ENCODE data around the gene IL21R. TPM values are rescaled to one million over a fixed set of nuclear protein-coding genes. Genes with fewer than 3 reads are reported as not detected.

Gene IL21R
- total RNA-seq, 1 experiment from 2014 or later = 3.8 TPM

DNA sequence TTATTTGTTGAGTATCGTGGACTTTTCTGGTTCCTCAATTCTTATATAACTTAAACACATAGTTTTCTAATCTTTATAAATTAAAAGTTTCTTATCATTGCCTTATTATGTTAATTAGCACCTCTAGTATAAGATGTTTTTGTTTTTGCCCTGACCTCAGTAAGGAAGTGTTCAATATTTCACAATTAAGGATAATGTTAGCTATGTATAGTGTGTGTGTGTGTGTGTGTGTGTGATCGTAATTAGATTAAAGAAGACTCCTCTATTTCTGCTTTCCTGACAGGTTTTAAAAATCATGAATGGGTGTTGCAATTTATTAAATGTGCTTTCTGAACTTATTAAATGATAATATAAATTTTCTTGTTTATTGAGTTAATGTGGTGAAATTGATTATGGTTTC lies 12.0 kb downstream of the IL21R start:
- TF ChIP-seq, protein P1, sequence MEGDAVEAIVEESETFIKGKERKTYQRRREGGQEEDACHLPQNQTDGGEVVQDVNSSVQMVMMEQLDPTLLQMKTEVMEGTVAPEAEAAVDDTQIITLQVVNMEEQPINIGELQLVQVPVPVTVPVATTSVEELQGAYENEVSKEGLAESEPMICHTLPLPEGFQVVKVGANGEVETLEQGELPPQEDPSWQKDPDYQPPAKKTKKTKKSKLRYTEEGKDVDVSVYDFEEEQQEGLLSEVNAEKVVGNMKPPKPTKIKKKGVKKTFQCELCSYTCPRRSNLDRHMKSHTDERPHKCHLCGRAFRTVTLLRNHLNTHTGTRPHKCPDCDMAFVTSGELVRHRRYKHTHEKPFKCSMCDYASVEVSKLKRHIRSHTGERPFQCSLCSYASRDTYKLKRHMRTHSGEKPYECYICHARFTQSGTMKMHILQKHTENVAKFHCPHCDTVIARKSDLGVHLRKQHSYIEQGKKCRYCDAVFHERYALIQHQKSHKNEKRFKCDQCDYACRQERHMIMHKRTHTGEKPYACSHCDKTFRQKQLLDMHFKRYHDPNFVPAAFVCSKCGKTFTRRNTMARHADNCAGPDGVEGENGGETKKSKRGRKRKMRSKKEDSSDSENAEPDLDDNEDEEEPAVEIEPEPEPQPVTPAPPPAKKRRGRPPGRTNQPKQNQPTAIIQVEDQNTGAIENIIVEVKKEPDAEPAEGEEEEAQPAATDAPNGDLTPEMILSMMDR (conservative IDR thresholded peaks at IDR 0.05) = no peak
- no peak for TF ChIP-seq EZH2 (IDR thresholded peaks at IDR 0.05; ENCODE audit: low read depth)
- H3K27ac ChIP-seq = no peak overlapping the region
- no peak overlapping the region for H3K4me2 ChIP-seq
- no TSS peak for BruUV-seq (replicated peaks)
- H3K4me1 ChIP-seq (replicated peaks; ENCODE audit: insufficient read depth) = no peaks in the 10 kb centered on the region
- no peak for DNase-seq
- H3F3A ChIP-seq (ENCODE audit: insufficient read depth, low read depth) = no peaks in the 10 kb centered on the region
- no peaks in the 10 kb centered on the region for H4K20me1 ChIP-seq (ENCODE audit: insufficient read depth)
- H3K79me2 ChIP-seq (ENCODE audit: low read depth) = no peaks in the 10 kb centered on the region
- CTCF ChIA-PET = no interaction called here
- no peak overlapping the region for H3K4me3 ChIP-seq
- no peaks in the 10 kb centered on the region for H3K9me2 ChIP-seq (ENCODE audit: insufficient read depth)
- no peaks in the 10 kb centered on the region for H3K36me3 ChIP-seq (ENCODE audit: low read depth)
- POLR2A ChIA-PET (ENCODE audit: unreplicated experiment) = no interaction called here
- intact Hi-C loops (cut with micrococcal nuclease; ENCODE audit: unreplicated experiment) = no loop called here
- H3K27me3 ChIP-seq (ENCODE audit: insufficient read depth, low read depth) = peaks cover 17% of the 10 kb centered on the region; the same call in 1 of the 2 replicates
- H3K9me3 ChIP-seq (ENCODE audit: insufficient read depth, low read depth) = no peaks in the 10 kb centered on the region
- H2AFZ ChIP-seq = no peak overlapping the region

DNA sequence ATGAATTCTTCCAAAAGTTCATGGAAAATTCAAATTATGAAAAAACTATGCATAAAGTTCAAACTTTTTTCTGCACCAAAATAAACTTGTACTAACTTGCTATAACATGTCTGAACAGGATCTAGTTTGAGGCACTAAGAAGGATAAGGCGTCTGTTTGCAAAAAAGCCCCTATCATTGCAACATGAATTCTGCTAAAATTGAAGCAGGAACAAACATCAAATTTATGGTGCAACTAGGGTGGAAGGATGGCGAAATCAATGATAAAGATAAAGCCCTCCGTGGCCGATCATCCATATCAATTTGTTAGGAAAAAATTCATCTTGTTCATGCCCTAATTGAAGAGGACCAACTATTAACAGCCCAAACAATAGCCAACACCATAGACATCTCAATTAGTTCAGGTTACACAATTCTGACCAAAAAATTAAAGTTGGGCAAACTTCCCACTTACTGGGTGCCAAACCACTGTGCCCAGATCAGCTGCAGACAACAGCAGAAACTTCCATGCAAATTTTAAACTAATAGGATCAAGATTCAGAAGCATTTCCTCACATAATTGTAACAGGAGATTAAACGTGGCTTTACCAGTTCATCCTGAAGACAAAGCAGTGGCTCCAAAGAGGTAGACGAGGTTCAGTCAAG lies 12.9 kb downstream of the IL21R start:
- ChIA-PET CTCF (no interaction called here), POLR2A (ENCODE audit: unreplicated experiment) (no interaction called here)
- TF ChIP-seq, protein P1 (conservative IDR thresholded peaks at IDR 0.05) = no peak
- TF ChIP-seq EZH2 (IDR thresholded peaks at IDR 0.05; ENCODE audit: low read depth) = no peak
- no peaks in the 10 kb centered on the region for H3K4me1 ChIP-seq (replicated peaks; ENCODE audit: insufficient read depth)
- H2AFZ ChIP-seq = no peak overlapping the region
- H3K9me3 ChIP-seq (ENCODE audit: insufficient read depth, low read depth) = no peaks in the 10 kb centered on the region
- no peaks in the 10 kb centered on the region for H3K9me2 ChIP-seq (ENCODE audit: insufficient read depth)
- H3K36me3 ChIP-seq (ENCODE audit: low read depth) = no peaks in the 10 kb centered on the region
- H4K20me1 ChIP-seq (ENCODE audit: insufficient read depth) = no peaks in the 10 kb centered on the region
- no TSS peak for BruUV-seq (replicated peaks)
- no peak for DNase-seq
- H3K4me3 ChIP-seq = no peak overlapping the region
- no peak overlapping the region for H3K27ac ChIP-seq
- intact Hi-C loops (cut with micrococcal nuclease; ENCODE audit: unreplicated experiment) = no loop called here
- no peak overlapping the region for H3K4me2 ChIP-seq
- peaks cover 17% of the 10 kb centered on the region; the same call in 1 of the 2 replicates for H3K27me3 ChIP-seq (ENCODE audit: insufficient read depth, low read depth)
- no peaks in the 10 kb centered on the region for H3F3A ChIP-seq (ENCODE audit: insufficient read depth, low read depth)
- no peaks in the 10 kb centered on the region for H3K79me2 ChIP-seq (ENCODE audit: low read depth)

DNA sequence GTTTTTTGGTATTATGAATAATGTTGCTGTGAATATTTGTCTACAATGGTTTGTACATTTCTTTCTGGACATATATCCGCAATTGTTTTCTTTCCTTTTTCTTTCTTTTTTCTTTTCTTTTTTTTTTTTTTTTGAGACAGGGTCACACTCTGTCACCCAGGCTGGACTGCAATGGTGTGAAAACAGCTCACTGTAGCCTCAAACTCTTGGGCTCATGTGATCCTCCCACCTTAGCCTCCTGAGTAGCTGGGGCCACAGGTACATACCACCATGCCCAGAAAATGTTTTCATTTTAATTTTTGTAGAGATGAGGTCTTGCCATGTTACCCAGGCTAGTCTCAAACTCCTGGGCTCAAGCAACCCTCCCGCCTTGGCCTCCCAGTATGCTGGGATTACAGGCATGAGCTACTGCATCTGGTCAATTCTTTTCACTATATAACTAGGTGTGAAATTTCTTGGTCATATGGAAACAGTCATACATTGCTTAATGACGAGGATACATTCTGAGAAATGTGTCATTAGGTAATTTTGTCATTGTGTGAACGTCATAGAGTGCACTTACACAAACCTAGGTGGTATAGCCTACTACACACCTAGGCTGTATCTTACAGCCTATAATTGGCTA lies 15.2 kb downstream of the IL21R start:
- Histone ChIP-seq H3K27me3 (ENCODE audit: insufficient read depth, low read depth) (0 out of 2 replicates have a peak, but pooled peaks cover 10% of the 10 kb centered on the region), H3K4me1 (replicated peaks; ENCODE audit: insufficient read depth) (no peaks in the 10 kb centered on the region), H3K4me3 (no peak overlapping the region), H3K9me3 (ENCODE audit: insufficient read depth, low read depth) (peaks cover 11% of the 10 kb centered on the region), H3K79me2 (ENCODE audit: low read depth) (no peaks in the 10 kb centered on the region), H3K27ac (no peak overlapping the region), H3K4me2 (no peak overlapping the region), H3K9me2 (ENCODE audit: insufficient read depth) (no peaks in the 10 kb centered on the region), H4K20me1 (ENCODE audit: insufficient read depth) (no peaks in the 10 kb centered on the region), H2AFZ (no peak overlapping the region), H3F3A (ENCODE audit: insufficient read depth, low read depth) (no peaks in the 10 kb centered on the region), H3K36me3 (ENCODE audit: low read depth) (no peaks in the 10 kb centered on the region)
- ChIA-PET POLR2A (ENCODE audit: unreplicated experiment) (no interaction called here), CTCF (no interaction called here)
- no TSS peak for BruUV-seq (replicated peaks)
- intact Hi-C loops (cut with micrococcal nuclease; ENCODE audit: unreplicated experiment) = no loop called here
- TF ChIP-seq EZH2 (IDR thresholded peaks at IDR 0.05; ENCODE audit: low read depth) = no peak
- TF ChIP-seq, protein P1 (conservative IDR thresholded peaks at IDR 0.05) = no peak
- no peak for DNase-seq
